ENCODE measurements around the gene DDB1. TPM values are rescaled to one million over a fixed set of nuclear protein-coding genes. Genes with fewer than 3 reads are reported as not detected.

DDB1 gene
- total and polyA plus RNA-seq, 2 of the 4 experiments (the other 2 are of a cell fraction) = 221 to 412 TPM

DNA sequence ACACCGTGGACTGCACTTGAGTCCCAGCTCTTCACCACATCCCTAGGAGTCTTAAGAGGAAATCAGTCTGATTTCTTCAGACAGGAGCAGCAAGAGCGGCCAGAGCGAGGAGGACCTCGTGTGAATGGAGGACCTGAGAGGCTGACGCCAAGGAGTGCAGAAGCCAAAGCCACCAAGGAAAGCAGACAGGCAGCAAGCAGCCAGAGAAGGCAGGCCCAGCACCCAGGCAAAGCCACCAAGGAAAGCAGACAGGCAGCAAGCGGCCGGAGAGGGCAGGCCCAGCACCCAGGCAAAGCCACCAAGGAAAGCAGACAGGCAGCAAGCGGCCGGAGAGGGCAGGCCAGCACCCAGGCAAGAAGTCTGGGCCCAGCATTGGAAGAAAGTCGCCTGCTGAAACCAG is 17.0 kb upstream of the DDB1 start:
- H4K91ac ChIP-seq (ENCODE audit: insufficient read depth, low read depth, low read length) = no peak overlapping the region
- in situ Hi-C loops (cut with MboI; ENCODE audit: low sequenced_read_pairs) = no loop called here
- no peak overlapping the region for H3K27ac ChIP-seq (ENCODE audit: insufficient read depth, low read length)
- dilution Hi-C loops (cut with HindIII; ENCODE audit: low sequenced_read_pairs, unreplicated experiment) = no loop called here
- peaks cover 5% of the 10 kb centered on the region; the same call in 1 of the 2 replicates for H3K9me1 ChIP-seq (ENCODE audit: insufficient read depth, low read length)
- intact Hi-C loops (cut with micrococcal nuclease) = no loop called here
- no peaks in the 10 kb centered on the region; a peak in 2 of 4 replicates for H3K79me1 ChIP-seq (ENCODE audit: low read depth in 1 of 2, low read length in 2 of 2)
- no peak overlapping the region for H4K8ac ChIP-seq (ENCODE audit: low read depth in 2 of 2, low read length in 2 of 2)
- no peak overlapping the region for H4K5ac ChIP-seq (ENCODE audit: low read depth, low read length)
- H2AK5ac ChIP-seq (ENCODE audit: low read depth, low read length) = no peak overlapping the region
- H3K18ac ChIP-seq (ENCODE audit: low read depth, low read length) = no peak overlapping the region
- no peaks in the 10 kb centered on the region for H3K27me3 ChIP-seq (ENCODE audit: control insufficient read depth, insufficient read depth, low read length)
- BruUV-seq (replicated peaks) = no TSS peak
- H3K4me2 ChIP-seq (ENCODE audit: low read depth, low read length) = no peak overlapping the region
- no peak for ATAC-seq (ENCODE audit: low read depth)
- CTCF ChIA-PET = interaction anchor here (0.5 kb wide), 1 partner anchor 31 kb away, joined by 3 read pairs; no protein-coding TSS in a partner anchor
- H3K23ac ChIP-seq (ENCODE audit: low read depth, low read length) = no peak overlapping the region
- no peak overlapping the region for H3K56ac ChIP-seq (ENCODE audit: extremely low read depth, insufficient read depth, low read length)
- no peak overlapping the region for H2BK15ac ChIP-seq (ENCODE audit: low read depth, low read length)
- WGBS, 2 experiments (ENCODE audit: extremely low coverage in 2 of 2, insufficient read length in 1 of 2) = 100% methylated on average over 6 of the region's 10 CpGs; no CpG with 5 or more reads in 1 of the 2 experiments
- POLR2A ChIA-PET (ENCODE audit: unreplicated experiment) = no interaction called here
- H3K4ac ChIP-seq (ENCODE audit: low read depth, low read length) = no peak overlapping the region
- no peak for DNase-seq
- no peaks in the 10 kb centered on the region for H3K4me1 ChIP-seq (ENCODE audit: control insufficient read depth, insufficient read depth, low read length)
- H2BK20ac ChIP-seq (ENCODE audit: low read depth, low read length) = no peak overlapping the region
- TF ChIP-seq RFX5 (IDR thresholded peaks at IDR 0.05; ENCODE audit: low read depth, low read length) (no peak), MXI1 (IDR thresholded peaks at IDR 0.05; ENCODE audit: borderline replicate concordance, low read depth, low read length) (no peak), CEBPB (IDR thresholded peaks at IDR 0.05; ENCODE audit: low read depth, low read length) (no peak), RAD21 (IDR thresholded peaks at IDR 0.05; ENCODE audit: low read length) (no peak), POLR2A (IDR thresholded peaks at IDR 0.05; ENCODE audit: low read depth, low read length) (no peak), NFE2L2 (IDR thresholded peaks at IDR 0.05; ENCODE audit: low read depth, low read length) (no peak), MAZ (IDR thresholded peaks at IDR 0.05; ENCODE audit: borderline replicate concordance, low read depth, low read length) (no peak), BHLHE40 (IDR thresholded peaks at IDR 0.05; ENCODE audit: low read depth, low read length) (no peak), SMC3 (IDR thresholded peaks at IDR 0.05; ENCODE audit: low read depth, low read length) (no peak), RCOR1 (IDR thresholded peaks at IDR 0.05; ENCODE audit: insufficient replicate concordance, low read length) (no peak), CHD1 (IDR thresholded peaks at IDR 0.05; ENCODE audit: low read depth, low read length) (no peak), MAFK (IDR thresholded peaks at IDR 0.05; ENCODE audit: low read depth, low read length) (no peak), FOS (IDR thresholded peaks at IDR 0.05; ENCODE audit: low read depth, low read length) (no peak)
- TF ChIP-seq, protein P1, sequence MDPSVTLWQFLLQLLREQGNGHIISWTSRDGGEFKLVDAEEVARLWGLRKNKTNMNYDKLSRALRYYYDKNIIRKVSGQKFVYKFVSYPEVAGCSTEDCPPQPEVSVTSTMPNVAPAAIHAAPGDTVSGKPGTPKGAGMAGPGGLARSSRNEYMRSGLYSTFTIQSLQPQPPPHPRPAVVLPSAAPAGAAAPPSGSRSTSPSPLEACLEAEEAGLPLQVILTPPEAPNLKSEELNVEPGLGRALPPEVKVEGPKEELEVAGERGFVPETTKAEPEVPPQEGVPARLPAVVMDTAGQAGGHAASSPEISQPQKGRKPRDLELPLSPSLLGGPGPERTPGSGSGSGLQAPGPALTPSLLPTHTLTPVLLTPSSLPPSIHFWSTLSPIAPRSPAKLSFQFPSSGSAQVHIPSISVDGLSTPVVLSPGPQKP (IDR thresholded peaks at IDR 0.05; ENCODE audit: borderline replicate concordance, low read depth, low read length) = no peak
- TF ChIP-seq, protein P2, sequence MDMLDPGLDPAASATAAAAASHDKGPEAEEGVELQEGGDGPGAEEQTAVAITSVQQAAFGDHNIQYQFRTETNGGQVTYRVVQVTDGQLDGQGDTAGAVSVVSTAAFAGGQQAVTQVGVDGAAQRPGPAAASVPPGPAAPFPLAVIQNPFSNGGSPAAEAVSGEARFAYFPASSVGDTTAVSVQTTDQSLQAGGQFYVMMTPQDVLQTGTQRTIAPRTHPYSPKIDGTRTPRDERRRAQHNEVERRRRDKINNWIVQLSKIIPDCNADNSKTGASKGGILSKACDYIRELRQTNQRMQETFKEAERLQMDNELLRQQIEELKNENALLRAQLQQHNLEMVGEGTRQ (IDR thresholded peaks at IDR 0.05; ENCODE audit: low read depth, low read length) = no peak
- TF ChIP-seq, protein P3, sequence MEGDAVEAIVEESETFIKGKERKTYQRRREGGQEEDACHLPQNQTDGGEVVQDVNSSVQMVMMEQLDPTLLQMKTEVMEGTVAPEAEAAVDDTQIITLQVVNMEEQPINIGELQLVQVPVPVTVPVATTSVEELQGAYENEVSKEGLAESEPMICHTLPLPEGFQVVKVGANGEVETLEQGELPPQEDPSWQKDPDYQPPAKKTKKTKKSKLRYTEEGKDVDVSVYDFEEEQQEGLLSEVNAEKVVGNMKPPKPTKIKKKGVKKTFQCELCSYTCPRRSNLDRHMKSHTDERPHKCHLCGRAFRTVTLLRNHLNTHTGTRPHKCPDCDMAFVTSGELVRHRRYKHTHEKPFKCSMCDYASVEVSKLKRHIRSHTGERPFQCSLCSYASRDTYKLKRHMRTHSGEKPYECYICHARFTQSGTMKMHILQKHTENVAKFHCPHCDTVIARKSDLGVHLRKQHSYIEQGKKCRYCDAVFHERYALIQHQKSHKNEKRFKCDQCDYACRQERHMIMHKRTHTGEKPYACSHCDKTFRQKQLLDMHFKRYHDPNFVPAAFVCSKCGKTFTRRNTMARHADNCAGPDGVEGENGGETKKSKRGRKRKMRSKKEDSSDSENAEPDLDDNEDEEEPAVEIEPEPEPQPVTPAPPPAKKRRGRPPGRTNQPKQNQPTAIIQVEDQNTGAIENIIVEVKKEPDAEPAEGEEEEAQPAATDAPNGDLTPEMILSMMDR (conservative IDR thresholded peaks at IDR 0.05; ENCODE audit: low read depth, low read length) = no peak
- peaks cover 48% of the 10 kb centered on the region for H3K36me3 ChIP-seq (ENCODE audit: control insufficient read depth, insufficient read depth, low read length)
- no peak overlapping the region for H2AFZ ChIP-seq (replicated peaks; ENCODE audit: low read length, poor library complexity)
- no peak overlapping the region for H2BK5ac ChIP-seq (ENCODE audit: low read depth, low read length, poor library complexity, severe bottlenecking)
- H3K14ac ChIP-seq (replicated peaks; ENCODE audit: low read depth, low read length) = no peak overlapping the region
- no peaks in the 10 kb centered on the region for H4K20me1 ChIP-seq (ENCODE audit: insufficient read depth, low read length)
- H2AK9ac ChIP-seq (replicated peaks; ENCODE audit: low read depth, low read length, poor library complexity) = no peak overlapping the region
- no peak overlapping the region for H2BK120ac ChIP-seq (ENCODE audit: low read depth, low read length)
- H3K4me3 ChIP-seq (ENCODE audit: insufficient read depth, low read depth, low read length) = no peak overlapping the region
- H3K9ac ChIP-seq (ENCODE audit: low read depth, low read length) = no peak overlapping the region
- H3K9me3 ChIP-seq (ENCODE audit: control insufficient read depth, insufficient read depth, low read length) = no peaks in the 10 kb centered on the region
